Measurements from ENCODE around the gene TBCD.
"Not testable (repeated sequence)": the region's sequence is repeated elsewhere in the genome, so short reads cannot be mapped to it uniquely, and the experiment has no call there.

TBCD gene

GRCh38 chr17:82729479-82730260 lies 22.2 kb upstream of the TBCD start:
- no peak for DNase-seq (ENCODE audit: low read depth)

- DNase-seq (ENCODE audit: low read depth) = no peak
Measured at GRCh38 chr17:82732118-82732743, 19.6 kb upstream of the TBCD start.

- DNase-seq (ENCODE audit: low read depth) = no peak
Measured at GRCh38 chr17:82734987-82735866, 16.6 kb upstream of the TBCD start, which contains the start of gene FN3K. Gene FN3K (plus strand): TSS chr17:82735615. CDS start chr17:82735637, 22 bp downstream.

GRCh38 chr17:82736511-82737185 lies 15.2 kb upstream of the TBCD start:
- DNase-seq (ENCODE audit: low read depth) = no peak

GRCh38 chr17:82737967-82738877 lies 13.6 kb upstream of the TBCD start:
- DNase-seq (ENCODE audit: low read depth) = no peak

- no peak for DNase-seq (ENCODE audit: low read depth)
Measured at GRCh38 chr17:82740906-82741759, 10.7 kb upstream of the TBCD start.

- no peak for DNase-seq (ENCODE audit: low read depth)
Measured at GRCh38 chr17:82743344-82744219, 8.3 kb upstream of the TBCD start.

- not testable (repeated sequence) for DNase-seq (ENCODE audit: low read depth)
Measured at GRCh38 chr17:82744736-82745135, 7.1 kb upstream of the TBCD start.

- no peak for DNase-seq (ENCODE audit: low read depth)
Measured at GRCh38 chr17:82745524-82745923, 6.3 kb upstream of the TBCD start.

GRCh38 chr17:82748756-82749155 lies 3.1 kb upstream of the TBCD start:
- DNase-seq (ENCODE audit: low read depth) = no peak

GRCh38 chr17:82750241-82750908 lies 1.5 kb upstream of the TBCD start:
- no peak for DNase-seq (ENCODE audit: low read depth)

- no peak for DNase-seq (ENCODE audit: low read depth)
Measured at GRCh38 chr17:82751171-82751570, 694 bp upstream of the TBCD start.

GRCh38 chr17:82752371-82753200 lies 721 bp downstream of the TBCD start:
- DNase-seq (ENCODE audit: low read depth) = no peak

GRCh38 chr17:82753201-82753464 lies 1.3 kb downstream of the TBCD start:
- no peak for DNase-seq (ENCODE audit: low read depth)

- no peak for DNase-seq (ENCODE audit: low read depth)
Measured at GRCh38 chr17:82754297-82755208, 2.7 kb downstream of the TBCD start.

- DNase-seq (ENCODE audit: low read depth) = no peak
Measured at GRCh38 chr17:82756166-82756565, 4.3 kb downstream of the TBCD start.

- DNase-seq (ENCODE audit: low read depth) = no peak
Measured at GRCh38 chr17:82765371-82765770, 13.5 kb downstream of the TBCD start.
